Occipital lobe (tissue), 2 donors: Measurements from ENCODE around the gene PRIMA1. TPM values are rescaled to one million over a fixed set of nuclear protein-coding genes. Genes with fewer than 3 reads are reported as not detected.

ENCODE experiments used
- DNase-seq: peaks from one replicate; lab custom pipeline; 2025; lab: John Stamatoyannopoulos, UW
- total RNA-seq: library from RNA; depleted of rRNA; stranded (reverse); fragments of >200 nt; gene quantifications from one replicate; pipeline ENCODE4 v1.2.3, GENCODE V29; 2014

The PRIMA1 gene
- total RNA-seq, 1 donor from 2014 or later, result not detected

GRCh38 chr14:93757206-93757605, 31.1 kb downstream of the PRIMA1 start:
- DNase-seq, result no peak

- DNase-seq, result no peak
Measured at GRCh38 chr14:93753647-93754046, 34.6 kb downstream of the PRIMA1 start.

- DNase-seq, result peak; percentile 80
Measured at GRCh38 chr14:93752980-93753561, 35.2 kb downstream of the PRIMA1 start.

DNA sequence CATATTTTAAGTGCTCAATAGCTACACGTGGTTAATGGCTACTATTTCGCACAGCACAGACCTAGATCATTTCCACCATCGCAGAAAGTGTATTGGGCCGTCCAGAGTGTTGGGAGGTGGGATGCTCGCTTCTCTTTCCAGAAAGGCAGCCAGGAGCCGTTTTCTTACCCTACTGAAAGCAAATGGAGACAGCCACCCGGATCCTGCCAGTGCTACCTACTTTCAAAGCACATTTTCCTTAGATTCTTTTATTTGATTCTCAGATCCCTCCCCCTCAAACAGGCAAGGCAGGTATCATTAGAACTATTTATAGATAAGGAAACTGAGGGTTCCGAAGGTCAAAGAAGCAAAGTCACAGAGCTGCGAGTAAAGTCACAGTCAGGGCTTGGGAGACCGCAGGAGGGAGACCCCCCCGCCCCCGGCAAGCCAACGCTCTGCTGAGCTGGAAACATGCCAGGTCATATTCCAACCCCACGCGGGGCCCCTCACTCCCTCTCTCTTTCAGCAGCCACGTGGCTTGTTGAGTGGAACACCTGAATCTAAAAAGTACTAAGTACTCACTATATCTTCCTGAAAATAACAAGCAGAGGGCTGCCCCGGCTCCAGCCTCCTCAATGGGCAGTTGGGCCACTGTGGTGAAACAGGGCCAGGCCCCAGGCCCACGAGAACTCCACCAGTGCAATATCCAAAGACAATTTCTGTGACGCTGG, 36.2 kb downstream of the PRIMA1 start:
- DNase-seq, result no peak

DNA sequence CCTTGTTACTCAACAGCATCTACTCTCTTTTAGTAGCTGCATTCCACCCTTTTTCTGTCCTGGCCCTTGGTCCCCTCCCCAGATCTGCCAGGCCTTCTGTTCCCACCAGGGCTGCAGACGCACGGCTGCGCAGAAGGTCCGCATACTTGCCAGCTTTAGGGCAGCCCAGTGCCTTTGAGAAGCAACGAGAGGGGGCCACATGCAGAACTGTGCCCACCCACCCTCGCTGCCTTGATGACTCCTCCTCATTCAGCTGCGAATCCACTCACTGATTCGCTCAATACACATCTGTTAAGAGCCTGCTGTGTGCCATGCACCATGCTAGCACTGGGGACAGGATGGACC, 39.2 kb downstream of the PRIMA1 start:
- no peak for DNase-seq

- no peak for DNase-seq
Measured at GRCh38 chr14:93748208-93749075, 39.8 kb downstream of the PRIMA1 start.

GRCh38 chr14:93747560-93747959, 40.7 kb downstream of the PRIMA1 start:
- DNase-seq, result no peak

DNA sequence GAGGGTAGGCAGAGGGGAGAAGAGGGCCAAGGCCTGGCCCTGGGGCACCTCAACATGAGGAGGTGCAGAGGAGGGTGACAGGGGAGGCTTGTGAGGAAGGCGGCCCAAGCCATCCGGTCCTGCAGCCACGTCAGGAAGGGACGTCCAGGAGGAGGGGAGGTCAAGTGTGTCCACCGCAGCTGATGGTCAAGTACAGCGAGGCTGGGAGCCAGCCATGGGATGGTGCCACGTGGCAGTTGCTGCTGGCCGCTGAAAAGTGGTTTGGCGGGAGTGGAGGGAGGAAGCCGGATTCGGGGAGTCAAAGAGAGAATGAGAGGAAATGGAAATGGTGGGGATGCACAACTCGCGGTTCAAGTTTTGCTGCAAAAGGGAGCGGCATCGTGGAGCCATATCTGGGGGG, 41.2 kb downstream of the PRIMA1 start:
- peak; percentile 23 for DNase-seq

DNA sequence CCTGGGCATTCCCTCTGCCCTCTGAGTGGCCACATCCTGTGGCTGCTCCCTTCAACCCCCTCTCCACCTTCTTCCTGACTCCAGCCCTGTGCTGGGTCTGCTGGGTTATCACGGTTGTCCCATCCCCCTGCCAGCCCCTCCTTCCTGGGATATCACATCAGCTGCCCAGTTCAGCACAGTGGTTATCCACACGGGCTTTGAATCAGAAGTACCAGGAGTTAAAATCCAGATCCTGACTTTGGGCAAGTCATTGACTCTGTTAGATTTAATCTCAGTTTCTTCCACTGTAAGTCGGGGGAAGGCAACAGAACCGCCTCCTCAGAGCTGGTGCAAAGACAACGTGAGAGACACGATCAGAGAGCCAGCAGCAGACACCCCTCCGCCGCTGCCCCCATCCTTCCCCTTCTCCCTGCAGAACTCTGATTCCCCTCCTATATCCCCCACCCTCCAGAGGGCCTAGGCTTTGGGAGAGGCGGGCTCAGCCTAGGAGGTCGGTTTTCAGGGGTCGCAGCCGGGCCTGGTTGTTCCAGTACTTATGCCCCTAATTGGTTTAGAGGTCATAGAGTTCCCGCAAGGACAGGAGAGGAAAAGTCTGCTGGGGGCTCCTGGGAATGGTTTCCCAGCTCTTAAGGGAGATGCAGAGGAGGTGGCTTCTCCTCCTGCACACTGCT, 42.5 kb downstream of the PRIMA1 start:
- DNase-seq, result no peak

DNA sequence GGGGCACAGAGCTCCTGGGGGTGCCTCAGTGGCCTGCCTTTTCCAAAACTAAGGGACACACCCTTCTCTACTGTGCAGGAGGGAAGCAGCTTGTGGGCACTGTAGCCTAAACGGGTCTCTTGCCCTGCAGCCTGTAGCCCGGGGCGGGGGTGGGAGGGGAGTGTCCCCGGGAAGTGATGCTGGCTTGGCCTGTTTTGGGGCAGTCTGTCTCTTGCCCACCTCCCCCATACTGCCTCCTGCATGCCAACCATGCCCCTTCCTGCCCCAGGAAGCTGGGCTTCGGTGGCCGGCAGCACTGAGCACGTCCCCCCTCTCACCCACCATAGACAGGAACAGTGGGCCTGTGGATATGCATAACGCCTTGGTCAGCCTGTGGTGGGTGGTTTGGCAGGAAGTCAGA, 43.4 kb downstream of the PRIMA1 start:
- no peak for DNase-seq

DNA sequence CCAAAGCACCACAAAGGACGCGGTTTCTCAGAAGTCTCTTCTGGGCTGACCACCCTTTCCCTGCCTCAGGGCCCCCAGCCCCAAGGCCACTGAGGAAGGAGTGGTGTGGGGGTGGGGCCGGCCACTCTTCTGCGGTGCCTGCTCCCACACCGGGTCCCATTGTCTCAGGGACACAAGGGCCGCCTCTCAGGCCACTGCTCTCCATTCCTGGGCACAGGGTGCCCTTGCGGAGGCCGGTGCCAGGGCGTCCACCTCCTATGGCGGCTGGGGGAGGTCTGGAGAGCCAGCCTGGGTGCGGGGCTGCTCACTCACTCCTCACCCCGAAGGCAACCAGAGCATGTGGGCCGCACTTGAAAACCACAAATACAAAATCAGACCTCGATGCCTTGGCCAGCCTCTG, 44.1 kb downstream of the PRIMA1 start:
- DNase-seq, result no peak

GRCh38 chr14:93743270-93744060, 44.8 kb downstream of the PRIMA1 start:
- DNase-seq, result no peak

- DNase-seq, result no peak
Measured at GRCh38 chr14:93742761-93743160, 45.5 kb downstream of the PRIMA1 start.

- DNase-seq, result no peak
Measured at GRCh38 chr14:93741556-93742230, 46.6 kb downstream of the PRIMA1 start.

DNA sequence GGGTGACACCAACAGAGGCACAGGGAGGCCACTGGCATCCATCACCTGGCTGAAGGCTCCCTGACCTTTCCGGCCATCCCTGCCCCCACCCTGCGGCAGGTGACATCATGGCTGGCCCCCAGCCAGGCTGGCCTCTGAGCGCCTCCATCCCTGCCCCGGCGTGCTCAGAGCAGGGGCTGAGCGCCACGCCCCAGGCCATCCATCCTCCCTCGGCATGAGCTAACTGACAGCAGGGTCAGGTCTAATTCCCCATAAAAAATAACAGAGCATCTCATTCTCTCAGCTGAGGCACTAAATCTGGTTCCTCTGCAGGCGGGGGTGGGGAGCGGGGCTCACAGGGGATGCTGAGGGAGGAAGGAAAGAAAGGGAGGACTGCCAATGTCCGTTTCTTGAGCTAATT, 50.7 kb downstream of the PRIMA1 start:
- no peak for DNase-seq

DNA sequence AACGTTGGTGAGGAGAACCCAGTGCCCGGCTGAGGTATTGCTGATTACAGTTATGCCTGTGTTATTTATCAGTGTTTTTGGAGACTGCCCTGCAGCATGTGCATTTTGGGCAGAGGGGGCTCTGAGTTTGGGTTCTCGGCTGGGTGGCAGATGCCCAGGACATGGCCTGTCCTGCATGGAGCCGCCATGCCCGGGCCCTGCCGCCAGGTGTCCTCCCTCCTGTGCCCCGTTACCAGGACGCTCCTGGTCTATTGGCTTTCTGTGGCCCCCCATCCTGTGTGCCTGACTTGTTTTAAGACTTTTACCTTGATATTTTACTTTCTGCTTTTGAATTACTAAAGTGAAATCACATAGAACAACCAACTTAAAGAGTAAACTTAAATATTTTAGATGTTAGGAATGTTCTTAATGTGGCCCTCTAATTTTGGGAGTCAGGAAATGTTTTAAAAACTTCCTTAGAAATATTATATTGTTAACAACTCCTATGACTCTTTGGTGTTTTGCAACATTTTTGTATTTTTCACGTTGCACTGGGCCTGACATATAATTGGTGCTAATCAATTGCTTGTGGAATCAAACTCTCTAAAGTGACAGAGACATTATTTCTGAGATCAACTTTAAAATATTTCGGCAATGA, 51.8 kb downstream of the PRIMA1 start:
- DNase-seq, result no peak

GRCh38 chr14:93735206-93735605, 53.1 kb downstream of the PRIMA1 start:
- no peak for DNase-seq

DNA sequence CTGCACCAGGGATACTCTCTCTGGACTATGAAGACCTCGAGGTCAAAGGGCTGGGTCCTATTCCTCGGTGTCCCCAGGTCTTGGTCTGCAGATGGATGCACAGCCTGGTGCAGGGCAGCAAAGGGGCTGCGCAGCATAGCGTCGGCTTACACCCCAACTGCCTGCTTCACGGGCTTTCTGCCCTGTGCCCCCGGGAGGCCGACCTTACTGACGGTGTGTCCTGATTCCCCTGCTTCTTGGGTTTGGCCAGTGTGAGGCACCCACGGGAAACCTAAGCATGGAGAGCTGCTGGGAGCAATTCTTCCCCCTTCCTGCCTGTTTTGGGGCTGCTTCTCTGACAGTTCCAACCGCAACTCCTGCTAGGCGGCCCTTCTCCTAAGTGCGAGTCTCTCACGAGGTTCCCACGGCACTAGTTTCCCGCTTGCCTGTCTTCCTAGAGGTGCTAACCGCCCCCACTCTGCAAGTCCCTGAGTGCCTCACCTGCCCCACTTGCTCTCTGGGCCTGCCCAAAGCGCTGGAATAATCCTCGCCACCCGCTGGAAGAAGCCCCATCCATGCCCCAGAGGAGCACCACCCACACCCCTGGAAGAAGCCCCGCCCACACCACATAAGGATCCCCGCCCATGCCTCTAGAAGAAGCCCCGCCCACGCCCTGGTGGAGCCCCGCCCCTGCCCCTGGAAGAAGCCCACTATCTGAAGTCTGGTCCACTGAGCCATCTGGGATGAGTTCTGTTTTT, 54.0 kb downstream of the PRIMA1 start:
- no peak for DNase-seq

- DNase-seq, result no peak
Measured at GRCh38 chr14:93733631-93734030, 54.7 kb downstream of the PRIMA1 start.
